ENCODE measurements around the gene LBR. TPM values are rescaled to one million over a fixed set of nuclear protein-coding genes. Genes with fewer than 3 reads are reported as not detected.

The LBR gene
- total and polyA plus RNA-seq, 2 experiments from 2014 or later, result 22.0 to 27.0 TPM

DNA sequence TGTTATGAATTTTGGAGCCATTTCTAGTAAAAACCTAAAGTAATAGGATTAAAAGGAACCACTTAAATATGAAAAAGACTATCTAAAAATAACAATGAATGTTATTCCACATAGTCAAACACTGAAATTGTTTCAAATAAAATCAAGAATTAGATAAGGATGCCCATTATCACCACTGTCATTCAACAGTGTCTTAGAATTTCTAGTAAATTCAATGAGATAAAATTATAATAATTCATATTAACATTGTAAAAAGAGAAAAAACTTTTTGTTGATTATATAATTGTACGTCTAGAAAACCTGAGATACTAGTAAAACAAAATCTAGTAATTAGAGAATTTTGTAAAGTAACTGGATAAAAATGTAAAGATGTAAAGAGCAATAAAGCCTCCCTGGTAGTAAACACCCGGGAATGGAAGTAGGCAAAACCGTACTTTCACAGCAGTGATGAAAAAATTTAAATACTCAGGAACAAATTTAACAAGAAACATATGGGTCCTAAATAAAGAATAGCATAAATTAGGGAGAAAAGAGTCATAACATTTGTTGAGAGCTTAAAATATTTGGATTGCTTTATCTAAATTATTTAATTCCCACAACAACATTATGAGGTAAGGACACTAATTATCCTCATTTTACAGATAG lies 56.4 kb downstream of the LBR start:
- Histone ChIP-seq H3K4me3 (no peak overlapping the region), H3K27me3 (no peaks in the 10 kb centered on the region), H3K36me3 (no peaks in the 10 kb centered on the region), H3K4me1 (ENCODE audit: low read depth) (peaks cover 12% of the 10 kb centered on the region), H3K27ac (no peak overlapping the region), H3K9me3 (ENCODE audit: low read depth) (no peaks in the 10 kb centered on the region)
- TF ChIP-seq, protein P1, sequence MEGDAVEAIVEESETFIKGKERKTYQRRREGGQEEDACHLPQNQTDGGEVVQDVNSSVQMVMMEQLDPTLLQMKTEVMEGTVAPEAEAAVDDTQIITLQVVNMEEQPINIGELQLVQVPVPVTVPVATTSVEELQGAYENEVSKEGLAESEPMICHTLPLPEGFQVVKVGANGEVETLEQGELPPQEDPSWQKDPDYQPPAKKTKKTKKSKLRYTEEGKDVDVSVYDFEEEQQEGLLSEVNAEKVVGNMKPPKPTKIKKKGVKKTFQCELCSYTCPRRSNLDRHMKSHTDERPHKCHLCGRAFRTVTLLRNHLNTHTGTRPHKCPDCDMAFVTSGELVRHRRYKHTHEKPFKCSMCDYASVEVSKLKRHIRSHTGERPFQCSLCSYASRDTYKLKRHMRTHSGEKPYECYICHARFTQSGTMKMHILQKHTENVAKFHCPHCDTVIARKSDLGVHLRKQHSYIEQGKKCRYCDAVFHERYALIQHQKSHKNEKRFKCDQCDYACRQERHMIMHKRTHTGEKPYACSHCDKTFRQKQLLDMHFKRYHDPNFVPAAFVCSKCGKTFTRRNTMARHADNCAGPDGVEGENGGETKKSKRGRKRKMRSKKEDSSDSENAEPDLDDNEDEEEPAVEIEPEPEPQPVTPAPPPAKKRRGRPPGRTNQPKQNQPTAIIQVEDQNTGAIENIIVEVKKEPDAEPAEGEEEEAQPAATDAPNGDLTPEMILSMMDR (IDR thresholded peaks at IDR 0.05; ENCODE audit: low read depth, low read length), result no peak
- DNase-seq (ENCODE audit: low read depth in 1 of 2, low spot score in 1 of 2), result no peak

DNA sequence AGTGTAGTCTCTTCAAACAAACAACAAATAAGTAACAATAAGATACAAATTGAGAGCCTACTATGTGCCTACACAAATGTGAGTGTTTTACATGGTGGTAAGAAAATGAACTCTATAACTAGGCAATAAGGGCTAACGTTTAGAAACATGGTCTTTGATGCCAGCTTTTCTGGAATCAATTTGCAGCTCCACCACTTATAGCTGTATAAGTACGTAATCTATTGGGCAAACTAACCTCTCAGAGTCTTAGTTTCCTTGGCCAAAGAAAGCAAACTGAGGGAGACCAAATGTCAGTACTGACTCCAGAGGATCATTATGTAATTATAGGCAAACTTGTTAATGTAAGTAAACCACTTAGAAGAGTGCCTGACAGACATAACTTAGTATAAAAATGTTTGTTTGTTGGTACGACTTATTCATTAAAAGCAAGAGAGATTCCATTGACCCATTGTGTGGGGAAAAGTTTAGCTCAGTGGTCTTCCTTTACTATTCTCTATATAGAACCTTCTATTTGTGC lies 59.7 kb downstream of the LBR start:
- Histone ChIP-seq H3K27ac (no peak overlapping the region), H3K27me3 (no peaks in the 10 kb centered on the region), H3K4me1 (ENCODE audit: low read depth) (peaks cover 23% of the 10 kb centered on the region), H3K4me3 (no peak overlapping the region), H3K9me3 (ENCODE audit: low read depth) (no peaks in the 10 kb centered on the region), H3K36me3 (no peaks in the 10 kb centered on the region)
- DNase-seq (ENCODE audit: low read depth in 1 of 2, low spot score in 1 of 2), result no peak
- TF ChIP-seq, protein P1 (IDR thresholded peaks at IDR 0.05; ENCODE audit: low read depth, low read length), result no peak

DNA sequence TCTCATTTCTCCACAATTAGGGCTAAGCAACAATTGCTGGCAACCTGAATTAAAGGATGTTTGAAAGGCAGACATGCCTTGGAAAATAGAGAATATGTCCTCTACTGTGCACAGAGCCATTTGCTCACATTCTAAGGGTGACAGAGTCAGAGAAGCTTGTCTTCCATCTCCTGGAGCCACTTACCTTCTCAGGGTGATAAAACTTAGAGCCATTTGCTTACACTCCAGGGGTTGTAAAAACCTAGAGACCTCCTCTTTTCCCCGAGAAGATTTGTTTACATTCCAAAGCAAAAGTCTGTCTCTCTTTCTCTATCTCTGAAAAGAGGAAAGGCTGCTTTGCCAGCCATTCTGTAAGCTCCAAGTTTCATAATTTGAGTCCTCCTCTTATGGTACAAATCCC lies 61.3 kb downstream of the LBR start:
- Histone ChIP-seq H3K9me3 (ENCODE audit: low read depth) (no peaks in the 10 kb centered on the region), H3K27me3 (no peaks in the 10 kb centered on the region), H3K27ac (peak overlapping the region; percentile 38), H3K36me3 (no peaks in the 10 kb centered on the region), H3K4me1 (ENCODE audit: low read depth) (peaks cover 23% of the 10 kb centered on the region), H3K4me3 (no peak overlapping the region)
- DNase-seq (ENCODE audit: low read depth in 1 of 2, low spot score in 1 of 2), result no peak
- TF ChIP-seq, protein P1 (IDR thresholded peaks at IDR 0.05; ENCODE audit: low read depth, low read length), result no peak

DNA sequence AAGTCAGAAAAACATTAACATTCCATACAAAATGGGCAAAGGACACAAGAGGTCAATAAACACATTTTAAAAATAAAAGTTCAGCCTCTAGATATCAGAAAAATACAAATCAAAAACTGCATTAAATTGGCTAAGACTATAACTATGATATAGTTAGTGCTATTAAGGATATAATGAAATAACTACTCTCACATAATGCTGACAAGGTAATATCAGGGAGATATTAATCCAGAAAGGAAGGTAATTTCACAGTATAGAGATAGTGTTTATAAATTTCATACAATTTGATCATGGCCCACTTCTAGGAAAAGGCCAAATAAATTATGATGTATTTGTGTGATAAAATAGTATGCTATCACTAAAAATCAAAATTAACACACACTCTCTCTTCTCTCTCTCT lies 61.8 kb downstream of the LBR start:
- TF ChIP-seq, protein P1 (IDR thresholded peaks at IDR 0.05; ENCODE audit: low read depth, low read length), result no peak

DNA sequence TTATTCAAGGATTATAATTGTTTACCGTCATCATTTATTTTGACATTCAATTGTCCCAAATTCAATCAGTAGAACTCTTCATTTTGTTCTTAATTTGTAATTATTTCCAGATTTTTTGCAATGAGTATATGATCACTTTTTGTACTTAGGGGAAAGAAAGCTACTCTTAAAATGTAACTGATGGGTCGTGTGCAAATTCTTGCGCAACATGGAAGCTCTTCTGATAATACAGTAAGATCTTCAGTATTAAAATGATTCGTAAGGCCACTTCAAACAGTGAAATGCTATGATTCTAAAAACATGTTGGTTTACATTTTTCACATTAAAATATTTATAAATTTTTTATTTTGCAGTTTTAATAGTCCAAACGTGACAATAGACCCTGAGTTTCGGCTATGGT lies 63.4 kb downstream of the LBR start:
- peaks cover 23% of the 10 kb centered on the region for H3K4me1 ChIP-seq (ENCODE audit: low read depth)
- no peak overlapping the region for H3K27ac ChIP-seq
- no peaks in the 10 kb centered on the region for H3K36me3 ChIP-seq
- no peak for DNase-seq (ENCODE audit: low read depth in 1 of 2, low spot score in 1 of 2)
- TF ChIP-seq, protein P1 (IDR thresholded peaks at IDR 0.05; ENCODE audit: low read depth, low read length), result no peak
- H3K4me3 ChIP-seq, result no peak overlapping the region
- no peaks in the 10 kb centered on the region for H3K9me3 ChIP-seq (ENCODE audit: low read depth)
- no peaks in the 10 kb centered on the region for H3K27me3 ChIP-seq

More for the DNA sequence above, 61.8 kb downstream of the LBR start:
- Histone ChIP-seq H3K36me3 (no peaks in the 10 kb centered on the region), H3K9me3 (ENCODE audit: low read depth) (no peaks in the 10 kb centered on the region), H3K27ac (peak overlapping the region; percentile 38), H3K4me1 (ENCODE audit: low read depth) (peaks cover 23% of the 10 kb centered on the region), H3K27me3 (no peaks in the 10 kb centered on the region), H3K4me3 (no peak overlapping the region)
- DNase-seq (ENCODE audit: low read depth in 1 of 2, low spot score in 1 of 2), result no peak

Data from cardiac muscle cell (in vitro differentiated cells and primary cell).